ENCODE results near the gene NR6A1.

The NR6A1 gene

GRCh38 chr9:124726886-124727285, 44.2 kb downstream of the NR6A1 start:
- H3K36me3 ChIP-seq (replicated peaks): no peaks in the 10 kb centered on the region
- in situ Hi-C loops (cut with HindIII; ENCODE audit: low pct_ligation_motif_present, low sequenced_read_pairs): no loop called here
- no peak overlapping the region for H3K4me3 ChIP-seq (ENCODE audit: low read depth, low read length)
- TF ChIP-seq CTCF (IDR thresholded peaks at IDR 0.05; ENCODE audit: low read depth, low read length, missing control alignments): no peak
- DNase-seq: no peak
- H3K27ac ChIP-seq: no peak overlapping the region
- no peaks in the 10 kb centered on the region for H3K27me3 ChIP-seq (replicated peaks)

GRCh38 chr9:124725068-124725452, 46.1 kb downstream of the NR6A1 start:
- no peaks in the 10 kb centered on the region for H3K36me3 ChIP-seq (replicated peaks)
- H3K4me3 ChIP-seq (ENCODE audit: low read depth, low read length): no peak overlapping the region
- no peaks in the 10 kb centered on the region for H3K27me3 ChIP-seq (replicated peaks)
- DNase-seq: no peak
- no peak for TF ChIP-seq CTCF (IDR thresholded peaks at IDR 0.05; ENCODE audit: low read depth, low read length, missing control alignments)
- in situ Hi-C loops (cut with HindIII; ENCODE audit: low pct_ligation_motif_present, low sequenced_read_pairs): no loop called here
- no peak overlapping the region for H3K27ac ChIP-seq

GRCh38 chr9:124724415-124725067, 46.6 kb downstream of the NR6A1 start:
- in situ Hi-C loops (cut with HindIII; ENCODE audit: low pct_ligation_motif_present, low sequenced_read_pairs): no loop called here

GRCh38 chr9:124723352-124723751, 47.8 kb downstream of the NR6A1 start:
- no peak for DNase-seq
- no peak for TF ChIP-seq CTCF (IDR thresholded peaks at IDR 0.05; ENCODE audit: low read depth, low read length, missing control alignments)
- H3K27me3 ChIP-seq (replicated peaks): no peaks in the 10 kb centered on the region
- no peak overlapping the region for H3K4me3 ChIP-seq (ENCODE audit: low read depth, low read length)
- in situ Hi-C loops (cut with HindIII; ENCODE audit: low pct_ligation_motif_present, low sequenced_read_pairs): no loop called here
- H3K36me3 ChIP-seq (replicated peaks): no peaks in the 10 kb centered on the region
- no peak overlapping the region for H3K27ac ChIP-seq

More at GRCh38 chr9:124724415-124725067, 46.6 kb downstream of the NR6A1 start:
- no peak for TF ChIP-seq CTCF (IDR thresholded peaks at IDR 0.05; ENCODE audit: low read depth, low read length, missing control alignments)
- DNase-seq: no peak
- Histone ChIP-seq H3K4me3 (ENCODE audit: low read depth, low read length) (no peak overlapping the region), H3K27me3 (replicated peaks) (no peaks in the 10 kb centered on the region), H3K36me3 (replicated peaks) (no peaks in the 10 kb centered on the region), H3K27ac (no peak overlapping the region)

- Histone ChIP-seq H3K27ac (peak overlapping the region; percentile 49), H3K27me3 (replicated peaks) (no peaks in the 10 kb centered on the region), H3K4me3 (ENCODE audit: low read depth, low read length) (no peak overlapping the region), H3K36me3 (replicated peaks) (no peaks in the 10 kb centered on the region)
- in situ Hi-C loops (cut with HindIII; ENCODE audit: low pct_ligation_motif_present, low sequenced_read_pairs): no loop called here
- TF ChIP-seq CTCF (IDR thresholded peaks at IDR 0.05; ENCODE audit: low read depth, low read length, missing control alignments): no peak
- peak; percentile 75 for DNase-seq
These were observed 49.8 kb downstream of the NR6A1 start for GRCh38 chr9:124721109-124721906.
